Measurements from ENCODE around the gene ZZZ3. TPM values are rescaled to one million over a fixed set of nuclear protein-coding genes. Genes with fewer than 3 reads are reported as not detected.

Gene ZZZ3
- total RNA-seq, 1 experiment from 2014 or later, result 51.1 TPM

- Histone ChIP-seq H3K27ac (ENCODE audit: insufficient read length, low read depth, low read length) (no peak overlapping the region), H3K27me3 (ENCODE audit: insufficient read depth, low read length) (no peaks in the 10 kb centered on the region), H2BK20ac (ENCODE audit: low read depth, low read length, poor library complexity, severe bottlenecking) (no peak overlapping the region), H3K14ac (ENCODE audit: insufficient read depth, low read length) (no peak overlapping the region), H4K5ac (ENCODE audit: insufficient read length, low read depth, low read length) (no peak overlapping the region), H4K91ac (ENCODE audit: insufficient read length, low read depth, low read length) (no peak overlapping the region), H3K23me2 (ENCODE audit: insufficient read length, low read depth, low read length, poor library complexity, severe bottlenecking) (no peaks in the 10 kb centered on the region), H3T11ph (ENCODE audit: low read length) (no peak overlapping the region), H4K8ac (replicated peaks; ENCODE audit: insufficient read length, low read depth, low read length) (no peak overlapping the region), H2AK5ac (ENCODE audit: insufficient read length, low read length) (no peak overlapping the region), H3K18ac (ENCODE audit: insufficient read length, low read depth, low read length) (no peak overlapping the region), H2BK5ac (ENCODE audit: insufficient read length, low read length) (no peak overlapping the region), H3K4me2 (ENCODE audit: insufficient read depth, insufficient read length, low read length) (no peak overlapping the region), H3K23ac (ENCODE audit: insufficient read length, low read depth, low read length) (no peak overlapping the region), H3K56ac (ENCODE audit: insufficient read length, low read depth, low read length) (no peak overlapping the region), H2BK120ac (ENCODE audit: low read depth, low read length, poor library complexity, severe bottlenecking) (no peak overlapping the region), H2BK12ac (ENCODE audit: insufficient read length, low read depth, low read length) (no peak overlapping the region), H3K9ac (ENCODE audit: extremely low read depth, insufficient read length, low read length) (no peak overlapping the region), H2BK15ac (ENCODE audit: low read depth, low read length) (no peak overlapping the region), H3K79me2 (ENCODE audit: insufficient read depth, low read length) (no peaks in the 10 kb centered on the region), H2AFZ (ENCODE audit: low read length) (no peak overlapping the region), H3K9me3 (ENCODE audit: control insufficient read depth, low read depth, low read length) (no peaks in the 10 kb centered on the region), H3K79me1 (ENCODE audit: insufficient read depth, low read depth, low read length, poor library complexity, severe bottlenecking) (no peaks in the 10 kb centered on the region), H3K4ac (ENCODE audit: low read depth, low read length) (no peak overlapping the region), H4K20me1 (ENCODE audit: control insufficient read depth, insufficient read depth, insufficient read length) (no peaks in the 10 kb centered on the region), H3K4me1 (ENCODE audit: insufficient read depth, low read length) (no peaks in the 10 kb centered on the region)
- no CpG with 5 or more reads among the region's 2 CpGs for WGBS (ENCODE audit: extremely low coverage, insufficient read length, low lambda C conversion rate)
- no peaks in the 10 kb centered on the region for H3K27me3 Mint-ChIP-seq (ENCODE audit: low read depth)
- H3K4me3 Mint-ChIP-seq, result no peak overlapping the region
- H3K36me3 Mint-ChIP-seq (ENCODE audit: insufficient read depth in 1 of 3, low read depth in 3 of 3), result peaks cover 17 to 65% (median 47%) of the 10 kb centered on the region in 3 experiments; a peak in 6 of 7 replicates
- H3K9me3 Mint-ChIP-seq, result no peaks in the 10 kb centered on the region
- H3K27ac Mint-ChIP-seq, result no peak overlapping the region
- no peaks in the 10 kb centered on the region for H3K4me1 Mint-ChIP-seq
- DNase-seq, result no peak
- no peak for TF ChIP-seq CTCF (conservative IDR thresholded peaks at IDR 0.05)
Observed at GRCh38 chr1:77718181-77718580, 35.7 kb upstream of the ZZZ3 start.

Measured in H9 (cell line).